SK-N-SH treated with all-trans-retinoic acid at 6 μM for 48 hours (cell line): Measurements from ENCODE around the gene FBXO45.

Source experiments
- SNAI2 ChIP-seq: fragments of 250-450 bp; sonication (Bioruptor Pico); IDR thresholded peaks from 2 replicates; pipeline ENCODE4 v1.5.0; 2020; ENCODE audit warnings: mild to moderate bottlenecking, moderate library complexity
- ZFP3 ChIP-seq: fragments of 250-450 bp; sonication (Bioruptor Pico); IDR thresholded peaks from 2 replicates; pipeline ENCODE4 v1.5.0; 2020; ENCODE audit warnings: mild to moderate bottlenecking, moderate library complexity

DNA sequence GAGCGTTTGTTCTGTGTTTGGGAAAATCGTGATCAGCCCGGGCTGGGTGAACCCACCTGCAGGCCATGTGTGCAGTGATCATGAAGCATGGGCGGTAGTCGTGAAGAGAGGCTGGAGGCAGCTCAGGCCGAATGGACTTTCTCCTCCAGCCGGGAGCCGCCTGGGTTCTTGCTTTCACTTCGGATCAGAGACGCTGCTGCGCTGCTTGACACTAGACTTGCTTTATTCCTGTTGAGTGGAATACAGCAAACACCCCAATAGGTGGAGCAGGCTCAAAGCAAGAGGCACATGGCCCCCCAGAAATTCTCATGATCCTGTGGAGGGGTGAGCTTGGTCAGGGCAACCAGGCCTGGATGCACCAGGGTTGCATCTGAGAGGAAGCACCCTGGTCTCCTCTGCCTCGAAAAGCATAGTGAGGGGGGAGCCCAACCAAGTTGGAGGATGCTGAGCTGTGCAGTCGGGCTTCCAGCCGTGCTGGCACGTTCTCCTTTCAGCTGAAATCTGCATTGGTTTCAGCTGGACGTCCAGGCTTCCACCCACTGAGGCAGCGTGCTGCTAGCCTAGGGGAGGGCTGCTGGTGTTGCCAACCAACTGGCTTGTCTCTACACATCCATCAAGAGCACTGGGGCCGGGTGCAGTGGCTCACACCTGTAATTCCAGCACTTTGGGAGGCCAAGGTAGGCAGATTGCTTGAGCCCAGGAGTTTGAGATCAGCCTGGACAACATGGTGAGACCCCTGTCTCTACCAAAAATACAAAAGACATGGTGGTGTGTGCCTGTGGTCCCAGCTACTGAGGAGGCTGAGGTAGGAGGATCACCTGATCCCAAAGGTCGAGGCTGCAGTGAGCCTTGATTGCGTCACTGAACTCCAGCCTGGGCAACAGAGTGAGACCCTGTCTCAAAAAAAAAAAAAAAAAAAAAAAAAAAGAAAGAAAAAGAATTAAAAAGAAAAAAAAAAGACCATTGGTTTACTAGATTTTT is 68.2 kb downstream of the FBXO45 start:
- TF ChIP-seq SNAI2 (CRISPR knock-in tag) (no peak), ZFP3 (CRISPR knock-in tag) (no peak)
